ENCODE measurements around the gene CTNNBIP1.

DNA sequence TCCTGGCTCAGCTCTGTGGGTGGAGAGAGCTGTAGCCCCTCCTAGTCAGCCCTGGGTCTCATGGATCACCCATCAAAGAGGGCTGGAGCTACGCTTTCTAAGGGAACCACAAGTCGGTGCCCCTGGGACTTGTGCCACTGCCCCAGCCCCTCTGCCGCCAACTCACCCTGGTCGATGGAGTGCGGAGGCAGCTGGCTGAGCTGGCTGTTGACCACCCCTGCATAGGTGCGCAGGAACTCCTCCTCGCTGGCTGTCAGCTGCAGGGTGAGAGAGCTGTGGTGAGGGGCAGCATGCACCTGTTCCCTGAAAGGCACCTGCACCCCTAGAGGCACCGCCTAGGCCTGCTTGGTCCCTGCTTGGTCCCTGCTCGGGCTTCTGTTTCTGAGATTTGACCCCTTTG, 39.0 kb downstream of the CTNNBIP1 start:
- TF ChIP-seq, protein P1, sequence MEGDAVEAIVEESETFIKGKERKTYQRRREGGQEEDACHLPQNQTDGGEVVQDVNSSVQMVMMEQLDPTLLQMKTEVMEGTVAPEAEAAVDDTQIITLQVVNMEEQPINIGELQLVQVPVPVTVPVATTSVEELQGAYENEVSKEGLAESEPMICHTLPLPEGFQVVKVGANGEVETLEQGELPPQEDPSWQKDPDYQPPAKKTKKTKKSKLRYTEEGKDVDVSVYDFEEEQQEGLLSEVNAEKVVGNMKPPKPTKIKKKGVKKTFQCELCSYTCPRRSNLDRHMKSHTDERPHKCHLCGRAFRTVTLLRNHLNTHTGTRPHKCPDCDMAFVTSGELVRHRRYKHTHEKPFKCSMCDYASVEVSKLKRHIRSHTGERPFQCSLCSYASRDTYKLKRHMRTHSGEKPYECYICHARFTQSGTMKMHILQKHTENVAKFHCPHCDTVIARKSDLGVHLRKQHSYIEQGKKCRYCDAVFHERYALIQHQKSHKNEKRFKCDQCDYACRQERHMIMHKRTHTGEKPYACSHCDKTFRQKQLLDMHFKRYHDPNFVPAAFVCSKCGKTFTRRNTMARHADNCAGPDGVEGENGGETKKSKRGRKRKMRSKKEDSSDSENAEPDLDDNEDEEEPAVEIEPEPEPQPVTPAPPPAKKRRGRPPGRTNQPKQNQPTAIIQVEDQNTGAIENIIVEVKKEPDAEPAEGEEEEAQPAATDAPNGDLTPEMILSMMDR (IDR thresholded peaks at IDR 0.05): no peak
- TF ChIP-seq RAD21 (IDR thresholded peaks at IDR 0.05; ENCODE audit: low read length): no peak
- TF ChIP-seq TEAD4 (IDR thresholded peaks at IDR 0.05; ENCODE audit: borderline replicate concordance, insufficient read depth): no peak
- no peak for TF ChIP-seq CHD2 (IDR thresholded peaks at IDR 0.05; ENCODE audit: low read length, partially characterized antibody)
- no peak for TF ChIP-seq MXI1 (IDR thresholded peaks at IDR 0.05; ENCODE audit: low read depth, low read length)
- TF ChIP-seq, protein P2, sequence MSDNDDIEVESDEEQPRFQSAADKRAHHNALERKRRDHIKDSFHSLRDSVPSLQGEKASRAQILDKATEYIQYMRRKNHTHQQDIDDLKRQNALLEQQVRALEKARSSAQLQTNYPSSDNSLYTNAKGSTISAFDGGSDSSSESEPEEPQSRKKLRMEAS (IDR thresholded peaks at IDR 0.05; ENCODE audit: low read depth): no peak
- TF ChIP-seq EP300 (IDR thresholded peaks at IDR 0.05; ENCODE audit: borderline replicate concordance in 1 of 2, low read depth in 1 of 2, low read length in 1 of 2): no peak
- no peak for TF ChIP-seq ELF1 (IDR thresholded peaks at IDR 0.05)

Data from SK-N-SH (cell line).